Spinal cord (tissue), 10 donors: ENCODE results near the gene PAPPA2. TPM values are rescaled to one million over a fixed set of nuclear protein-coding genes. Genes with fewer than 3 reads are reported as not detected.
"Not testable (repeated sequence)": the region's sequence is repeated elsewhere in the genome, so short reads cannot be mapped to it uniquely, and the experiment has no call there.

Experiments used
- DNase-seq, 6 donors: peaks; one replicate each; pipeline versions ENCODE4 v3.0.0 to v3.0.0-alpha.2; 2013 to 2015; ENCODE audit warnings: low spot score in 6 of 6, low read depth in 4 of 6
- H3K27ac ChIP-seq: one replicate; pipeline ENCODE4 v1.5.1; 2013; ENCODE audit warnings: low read depth, low read length, control low read depth
- H3K27me3 ChIP-seq: one replicate; pipeline ENCODE4 v1.6.1; 2013; ENCODE audit warnings: low read length; ENCODE audit not compliant: control insufficient read depth, insufficient read depth
- H3K36me3 ChIP-seq: one replicate; pipeline ENCODE4 v1.6.1; 2013; ENCODE audit warnings: low read length; ENCODE audit not compliant: control insufficient read depth, insufficient read depth
- H3K4me1 ChIP-seq: one replicate; pipeline ENCODE4 v1.6.1; 2013; ENCODE audit warnings: low read length; ENCODE audit not compliant: control insufficient read depth, insufficient read depth
- H3K4me3 ChIP-seq: one replicate; pipeline ENCODE4 v1.5.1; 2013; ENCODE audit warnings: low read depth, low read length, control low read depth
- H3K9me3 ChIP-seq: one replicate; pipeline ENCODE4 v1.6.1; 2013; ENCODE audit warnings: low read length; ENCODE audit not compliant: control insufficient read depth, insufficient read depth
- WGBS: methylation state at CpG from one replicate; pipeline ENCODE4 v1.1.5; 2013; ENCODE audit warnings: missing lambda C conversion rate; ENCODE audit not compliant: insufficient coverage; 5-methylcytosine and 5-hydroxymethylcytosine counted together
- polyA plus RNA-seq, 2 donors: library from polyadenylated mRNA; unstranded; fragments of 120-200 nt; gene quantifications; one replicate each; pipeline ENCODE4 v1.2.1, GENCODE V29; 2013; ENCODE audit not compliant: insufficient read length in 2 of 2
- total RNA-seq, 2 donors: library from RNA; depleted of rRNA in 1 of 2; stranded (reverse); fragments of 120-200 nt in 1 of 2; fragments of >200 nt in 1 of 2; gene quantifications; one replicate each; pipeline versions ENCODE4 v1.2.3 to v1.2.4, GENCODE V29; 2013 to 2014
- donor health status: healthy.

The PAPPA2 gene
- total and polyA plus RNA-seq, 4 donors: 1.8 to 3.9 (median 3.0) TPM

DNA sequence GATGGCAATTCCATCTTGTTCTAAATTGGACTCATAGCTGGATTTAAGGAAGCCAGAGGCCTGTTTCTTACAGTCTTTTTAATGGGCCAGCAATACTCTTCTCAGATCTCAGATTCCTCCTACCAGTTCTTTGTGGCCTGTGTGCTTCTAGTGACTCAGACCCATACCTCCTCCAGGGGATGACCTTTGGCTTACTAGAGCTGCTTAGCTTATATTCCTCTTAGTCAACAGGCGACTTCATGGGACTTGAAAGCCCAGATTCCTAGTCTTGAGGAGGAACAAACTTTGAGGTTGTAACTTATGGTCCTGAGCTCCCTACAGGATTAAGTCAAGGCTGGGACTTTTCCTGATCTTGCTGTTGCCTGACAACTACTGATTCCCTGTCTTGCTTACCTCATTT lies 12.4 kb upstream of the PAPPA2 start:
- no peaks in the 10 kb centered on the region for H3K27me3 ChIP-seq
- no peaks in the 10 kb centered on the region for H3K36me3 ChIP-seq
- DNase-seq: no peak
- WGBS: 91% methylated on average over 1 of the region's 1 CpG
- no peak overlapping the region for H3K27ac ChIP-seq
- no peaks in the 10 kb centered on the region for H3K9me3 ChIP-seq
- no peak overlapping the region for H3K4me3 ChIP-seq
- no peaks in the 10 kb centered on the region for H3K4me1 ChIP-seq

DNA sequence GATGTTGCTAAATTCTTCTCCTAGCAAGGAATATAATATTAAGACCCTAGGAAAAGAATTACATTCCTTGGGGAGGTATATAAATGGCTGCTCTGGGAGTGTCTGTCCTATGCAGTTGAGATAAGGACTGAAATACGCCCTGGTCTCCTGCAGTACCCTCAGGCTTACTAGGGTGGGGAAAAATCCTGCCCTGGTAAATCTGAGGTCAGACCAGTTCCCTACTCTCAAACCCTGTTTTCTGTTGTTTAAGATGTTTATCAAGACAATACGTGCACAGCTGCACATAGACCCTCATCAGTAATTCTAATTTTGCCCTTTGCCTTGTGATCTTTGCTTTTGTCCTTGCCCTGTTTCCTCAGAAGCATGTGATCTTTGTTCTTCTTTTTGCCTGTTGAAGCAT lies 11.2 kb upstream of the PAPPA2 start:
- not testable (repeated sequence) for DNase-seq, H3K4me1 ChIP-seq, H3K4me3 ChIP-seq, H3K27ac ChIP-seq, H3K27me3 ChIP-seq, H3K9me3 ChIP-seq, H3K36me3 ChIP-seq
- WGBS: 60% methylated on average over 1 of the region's 2 CpGs

DNA sequence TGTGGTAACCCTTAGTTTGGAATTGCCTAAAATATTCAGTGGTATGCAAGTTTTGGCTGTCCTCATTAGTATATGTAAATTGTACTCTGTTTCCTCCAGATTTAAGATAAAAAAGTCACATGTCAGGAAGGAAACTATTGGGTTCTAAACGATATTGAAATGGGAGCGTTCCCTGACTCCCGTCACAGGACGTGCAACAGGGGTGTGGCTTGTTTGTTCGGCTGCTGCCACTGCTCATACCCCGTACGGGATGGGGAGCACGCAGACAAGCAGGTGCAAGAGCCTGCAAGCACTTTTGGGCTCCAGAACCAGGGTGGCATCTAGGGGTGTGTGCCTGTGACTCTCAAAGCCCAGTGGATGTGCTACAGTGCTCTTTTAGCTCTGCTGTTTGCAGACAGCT lies 6.2 kb upstream of the PAPPA2 start:
- whole genome bisulfite sequencing: 91% methylated on average over 8 of the region's 8 CpGs
- Histone ChIP-seq H3K36me3 (no peaks in the 10 kb centered on the region), H3K4me3 (no peak overlapping the region), H3K4me1 (no peaks in the 10 kb centered on the region), H3K27me3 (no peaks in the 10 kb centered on the region), H3K9me3 (no peaks in the 10 kb centered on the region), H3K27ac (no peak overlapping the region)
- no peak for DNase-seq

DNA sequence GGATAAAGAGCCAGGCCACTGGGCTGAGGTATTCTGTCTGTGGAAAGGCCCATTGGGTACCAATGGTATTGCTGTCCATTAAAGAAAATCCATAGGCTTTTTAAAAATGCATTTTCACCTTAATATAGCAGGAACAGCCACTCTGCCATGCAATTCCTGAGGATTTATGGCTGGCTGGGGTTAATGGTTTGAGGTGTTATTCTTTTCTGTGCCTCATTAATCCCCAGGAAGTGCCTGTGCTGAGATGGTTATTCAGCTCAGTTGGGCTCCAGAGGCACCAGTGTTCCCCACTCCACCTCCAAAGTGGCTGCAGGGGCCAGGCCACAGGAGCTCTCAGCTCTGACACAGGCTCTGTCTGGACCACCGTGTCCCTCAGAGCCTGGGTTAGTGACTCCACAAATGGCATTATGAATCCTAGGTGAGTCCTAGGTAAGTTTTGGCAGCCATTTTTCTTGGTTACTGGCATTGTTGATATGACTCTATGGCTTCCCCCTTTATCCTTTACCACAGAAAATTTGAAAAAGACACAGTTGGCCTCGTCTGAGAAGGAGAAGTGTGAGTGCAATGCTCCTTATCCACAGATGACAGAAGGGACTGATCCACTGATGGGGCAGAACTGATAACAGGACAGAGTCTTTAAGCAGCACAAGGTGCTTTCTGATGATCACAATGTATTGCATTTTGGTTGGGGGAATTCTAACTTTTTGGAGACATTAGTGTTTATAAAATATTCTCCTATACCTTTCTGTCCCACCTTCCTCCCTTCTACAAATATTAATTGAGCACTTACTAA lies 2.2 kb upstream of the PAPPA2 start:
- no peaks in the 10 kb centered on the region for H3K36me3 ChIP-seq
- DNase-seq: peak in 1 of 6 donors; percentile 43
- H3K4me3 ChIP-seq: no peak overlapping the region
- H3K27me3 ChIP-seq: no peaks in the 10 kb centered on the region
- no peaks in the 10 kb centered on the region for H3K4me1 ChIP-seq
- no peak overlapping the region for H3K27ac ChIP-seq
- no peaks in the 10 kb centered on the region for H3K9me3 ChIP-seq
- WGBS: 83% methylated on average over 1 of the region's 2 CpGs

DNA sequence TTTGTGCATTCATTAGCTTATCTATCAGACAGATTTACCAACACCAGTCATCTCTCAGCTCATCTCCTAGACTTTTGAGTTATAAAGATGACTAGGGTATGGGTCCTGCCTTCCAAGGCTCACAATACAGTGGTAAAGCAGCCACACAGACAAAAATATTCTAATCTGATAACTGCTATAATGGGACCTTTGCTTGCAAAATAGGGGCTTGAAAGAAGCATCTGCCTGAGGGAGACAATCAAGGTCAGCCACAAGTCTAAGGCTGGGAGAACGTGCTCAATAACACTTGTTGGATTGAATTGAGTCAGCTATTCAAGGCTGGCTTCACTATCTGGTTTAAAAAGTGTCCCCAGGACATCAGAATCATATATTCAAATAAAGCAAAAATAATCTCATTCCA lies 1.4 kb upstream of the PAPPA2 start:
- H3K36me3 ChIP-seq: no peaks in the 10 kb centered on the region
- no peaks in the 10 kb centered on the region for H3K27me3 ChIP-seq
- no peak for DNase-seq
- no peak overlapping the region for H3K27ac ChIP-seq
- 80% methylated on average over 1 of the region's 1 CpG for WGBS
- H3K4me1 ChIP-seq: no peaks in the 10 kb centered on the region
- H3K9me3 ChIP-seq: no peaks in the 10 kb centered on the region
- no peak overlapping the region for H3K4me3 ChIP-seq

DNA sequence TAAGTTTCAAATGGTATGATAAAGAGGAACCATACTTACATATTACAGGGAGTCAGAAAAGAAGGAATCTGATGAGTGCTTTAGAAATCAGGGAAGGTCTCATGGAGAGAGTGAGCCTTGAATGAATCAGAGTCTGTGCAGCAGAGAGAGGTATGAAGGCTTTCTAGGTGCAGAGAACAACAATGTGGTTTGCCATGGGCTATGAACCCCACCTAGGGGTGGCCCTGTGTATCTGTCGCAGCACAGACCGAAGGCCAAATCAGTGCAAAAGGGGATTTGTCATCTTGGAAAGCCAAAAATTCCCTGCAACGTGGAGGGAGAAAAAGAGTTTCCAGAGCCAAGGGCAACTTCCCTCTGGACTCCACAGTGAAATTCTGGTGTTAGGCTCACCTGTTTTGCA lies 3.5 kb downstream of the PAPPA2 start:
- peak in 1 of 6 donors; percentile 4 for DNase-seq
- WGBS: 44% methylated on average over 3 of the region's 3 CpGs
- Histone ChIP-seq H3K27ac (no peak overlapping the region), H3K4me3 (no peak overlapping the region), H3K4me1 (no peaks in the 10 kb centered on the region), H3K36me3 (no peaks in the 10 kb centered on the region), H3K9me3 (no peaks in the 10 kb centered on the region), H3K27me3 (no peaks in the 10 kb centered on the region)

DNA sequence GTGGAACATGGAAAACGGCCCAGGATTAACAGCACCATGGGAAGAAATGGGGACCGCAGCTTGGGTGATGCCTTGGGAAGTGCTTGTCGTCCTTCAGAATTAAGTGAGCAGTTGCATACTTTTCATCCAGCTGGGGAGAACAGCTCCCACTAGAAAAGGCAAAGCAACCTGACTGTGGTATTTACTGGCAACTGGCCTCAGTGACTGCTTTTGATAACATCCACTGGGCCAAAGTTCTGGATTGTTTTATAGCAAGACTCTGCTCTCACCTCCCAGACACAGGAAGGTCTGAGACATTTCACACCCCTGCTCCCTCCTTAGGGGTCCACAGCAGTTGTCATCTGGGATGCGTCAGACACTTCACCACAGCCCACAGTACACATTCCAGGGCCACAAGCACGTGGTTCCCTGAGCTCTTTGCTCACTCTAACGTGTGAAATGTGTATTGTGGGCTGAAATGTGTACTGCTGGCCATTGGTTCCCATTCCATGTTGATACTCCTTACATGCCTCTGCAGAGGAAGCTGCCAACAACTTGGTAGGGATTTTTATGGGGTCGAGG lies 6.6 kb downstream of the PAPPA2 start:
- WGBS: 83% methylated on average over 4 of the region's 7 CpGs
- Histone ChIP-seq H3K27me3 (no peaks in the 10 kb centered on the region), H3K4me3 (no peak overlapping the region), H3K4me1 (no peaks in the 10 kb centered on the region), H3K9me3 (no peaks in the 10 kb centered on the region), H3K27ac (no peak overlapping the region), H3K36me3 (no peaks in the 10 kb centered on the region)
- no peak for DNase-seq

DNA sequence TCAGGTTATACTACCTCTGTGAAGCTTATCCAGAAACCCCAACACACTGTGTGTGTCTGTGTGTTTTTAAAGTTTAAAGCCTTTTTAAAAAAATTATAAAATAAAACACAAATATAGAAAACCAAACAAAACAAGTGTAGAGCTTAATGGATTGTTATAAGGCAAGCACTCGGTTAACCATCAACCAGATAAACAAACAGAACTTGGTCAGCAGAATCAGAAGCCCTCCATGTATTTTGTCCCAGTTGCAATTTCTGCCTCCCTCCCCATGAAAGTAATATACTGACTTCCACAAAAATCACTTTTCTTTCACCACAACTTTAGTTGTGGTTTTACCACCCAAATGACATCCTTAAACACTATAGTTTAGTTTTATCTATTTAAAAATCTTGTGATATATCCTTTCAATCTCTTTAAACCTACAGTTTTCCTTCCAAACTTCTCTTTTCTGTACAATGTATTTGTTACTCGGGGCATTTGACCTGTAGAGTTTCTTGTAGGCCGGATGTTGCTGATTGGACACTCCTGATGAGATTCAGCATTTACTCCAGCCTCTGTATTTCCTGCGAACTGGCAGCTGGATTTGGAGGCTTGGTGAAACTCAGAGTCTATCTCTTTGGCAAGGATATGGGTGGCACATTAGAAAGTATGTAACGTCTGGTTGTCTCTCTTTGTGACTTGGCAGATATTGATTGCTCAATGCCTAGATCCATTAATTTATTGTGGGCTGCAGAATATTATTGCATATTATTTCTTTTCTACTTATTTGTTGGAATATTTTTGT lies 8.6 kb downstream of the PAPPA2 start:
- Histone ChIP-seq H3K27me3 (no peaks in the 10 kb centered on the region), H3K27ac (no peak overlapping the region), H3K4me1 (no peaks in the 10 kb centered on the region), H3K4me3 (no peak overlapping the region), H3K9me3 (no peaks in the 10 kb centered on the region), H3K36me3 (no peaks in the 10 kb centered on the region)
- WGBS: 82% methylated on average over 3 of the region's 5 CpGs
- no peak for DNase-seq

DNA sequence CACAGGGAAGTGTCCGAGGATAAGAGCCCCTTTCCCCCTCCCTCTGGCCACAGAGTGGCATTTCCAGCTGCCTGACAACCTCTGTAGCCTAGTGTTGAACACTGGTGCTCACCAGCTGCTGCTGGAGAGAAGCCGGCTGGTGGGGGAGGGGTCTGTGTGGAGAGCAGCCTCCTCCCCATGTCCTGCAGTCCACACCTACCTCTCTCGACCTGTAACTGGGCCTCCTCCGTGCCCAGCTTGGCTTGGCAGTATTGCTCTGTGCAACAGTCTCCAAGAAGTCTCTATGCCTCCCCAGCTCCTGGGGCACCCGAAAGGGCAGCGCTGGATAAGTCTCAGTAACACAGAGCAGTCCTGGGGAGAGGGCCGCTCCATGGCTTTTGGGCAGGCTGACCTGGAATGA lies 17.0 kb downstream of the PAPPA2 start:
- Histone ChIP-seq H3K27me3 (no peaks in the 10 kb centered on the region), H3K4me3 (no peak overlapping the region), H3K27ac (no peak overlapping the region), H3K4me1 (no peaks in the 10 kb centered on the region), H3K36me3 (no peaks in the 10 kb centered on the region), H3K9me3 (no peaks in the 10 kb centered on the region)
- DNase-seq: no peak
- WGBS: 38% methylated on average over 6 of the region's 7 CpGs
